ENCODE data around the gene TALDO1. TPM values are rescaled to one million over a fixed set of nuclear protein-coding genes. Genes with fewer than 3 reads are reported as not detected.

The TALDO1 gene
- total RNA-seq, 1 experiment from 2014 or later: 173 TPM

DNA sequence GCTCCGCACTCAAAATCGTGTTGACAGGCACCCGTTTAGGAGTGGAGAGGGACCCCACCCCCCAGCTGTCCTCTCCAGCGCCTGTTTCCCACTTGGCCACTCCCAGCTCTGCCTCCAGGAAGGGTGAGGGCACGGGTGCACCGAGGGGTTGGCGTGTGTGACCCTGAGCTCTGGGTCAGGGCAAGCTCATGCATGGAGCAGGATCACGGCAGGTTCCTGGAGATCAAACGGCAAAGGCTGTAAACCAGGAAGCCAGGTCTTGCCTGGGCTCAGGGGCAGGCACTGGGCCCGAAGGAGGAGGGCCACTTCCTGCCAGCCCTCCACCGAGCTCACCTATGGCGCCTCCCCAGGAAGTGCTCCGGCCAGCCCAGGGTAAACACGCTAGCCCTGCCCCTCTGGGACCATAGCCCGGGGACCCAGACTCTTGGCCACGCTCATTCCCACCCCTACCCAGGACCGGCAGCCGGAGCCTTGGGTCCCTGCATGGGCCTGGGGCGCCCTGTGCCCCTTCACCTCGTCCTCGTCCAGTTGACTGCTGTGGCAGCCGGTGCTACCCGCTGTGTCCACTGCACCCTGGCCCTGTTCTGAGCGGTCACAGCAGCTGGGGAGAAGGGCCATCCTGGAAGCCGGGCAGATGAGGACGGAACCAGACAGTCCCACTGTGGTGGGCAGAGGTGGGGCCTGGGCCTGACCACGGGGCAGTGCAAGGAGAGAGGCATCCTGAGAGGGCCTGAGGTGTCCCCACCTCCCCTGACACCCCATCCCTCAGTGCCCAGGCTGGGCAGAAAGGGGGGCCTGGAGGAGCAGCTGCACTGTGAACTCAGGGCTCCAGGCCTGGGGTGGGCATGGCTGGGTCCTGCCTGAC, 42.3 kb upstream of the TALDO1 start:
- Histone ChIP-seq H3K4me1 (ENCODE audit: insufficient read depth, low read length, poor library complexity, severe bottlenecking) (no peaks in the 10 kb centered on the region), H3K36me3 (ENCODE audit: insufficient read depth, low read length, poor library complexity, severe bottlenecking) (no peaks in the 10 kb centered on the region), H3K4me3 (ENCODE audit: low read depth, low read length, poor library complexity, severe bottlenecking) (no peak overlapping the region), H3K9me3 (ENCODE audit: low read depth, low read length, poor library complexity, severe bottlenecking) (no peaks in the 10 kb centered on the region), H3K27ac (ENCODE audit: low read depth, low read length, poor library complexity, severe bottlenecking) (no peak overlapping the region), H3K27me3 (replicated peaks; ENCODE audit: insufficient read depth, low read depth, low read length, poor library complexity) (no peaks in the 10 kb centered on the region)
- POLR2A ChIA-PET (ENCODE audit: low non-redundant PET): no interaction called here
- DNase-seq (ENCODE audit: low spot score): no peak
- intact Hi-C loops (cut with micrococcal nuclease; ENCODE audit: unreplicated experiment): no loop called here
- CTCF ChIA-PET: no interaction called here
- no TSS peak for BruUV-seq (replicated peaks)
- TF ChIP-seq CTCF (conservative IDR thresholded peaks at IDR 0.05; ENCODE audit: low read depth, low read length): no peak
- no peak for TF ChIP-seq EZH2 (IDR thresholded peaks at IDR 0.05; ENCODE audit: borderline replicate concordance, low read depth, low read length, poor library complexity, severe bottlenecking)

- intact Hi-C loops (cut with micrococcal nuclease; ENCODE audit: unreplicated experiment): no loop called here
- no peaks in the 10 kb centered on the region for H3K36me3 ChIP-seq (ENCODE audit: insufficient read depth, low read length, poor library complexity, severe bottlenecking)
- DNase-seq (ENCODE audit: low spot score): no peak
- no peaks in the 10 kb centered on the region for H3K4me1 ChIP-seq (ENCODE audit: insufficient read depth, low read length, poor library complexity, severe bottlenecking)
- TF ChIP-seq CTCF (conservative IDR thresholded peaks at IDR 0.05; ENCODE audit: low read depth, low read length): no peak
- TF ChIP-seq EZH2 (IDR thresholded peaks at IDR 0.05; ENCODE audit: borderline replicate concordance, low read depth, low read length, poor library complexity, severe bottlenecking): no peak
- POLR2A ChIA-PET (ENCODE audit: low non-redundant PET): no interaction called here
- no peaks in the 10 kb centered on the region for H3K27me3 ChIP-seq (replicated peaks; ENCODE audit: insufficient read depth, low read depth, low read length, poor library complexity)
- CTCF ChIA-PET: no interaction called here
- no peak within 1 kb of the TSS for H3K27ac ChIP-seq (ENCODE audit: low read depth, low read length, poor library complexity, severe bottlenecking)
- peak within 1 kb of the TSS; percentile 31 for H3K4me3 ChIP-seq (ENCODE audit: low read depth, low read length, poor library complexity, severe bottlenecking)
- no peaks in the 10 kb centered on the region for H3K9me3 ChIP-seq (ENCODE audit: low read depth, low read length, poor library complexity, severe bottlenecking)
- BruUV-seq (replicated peaks): no TSS peak
Measured at GRCh38 chr11:705646-706438, 41.4 kb upstream of the TALDO1 start, which contains the start of gene EPS8L2. TSS of gene EPS8L2 (plus strand) at chr11:706231. CDS start at chr11:709408, 3,177 bp downstream.

GRCh38 chr11:706439-706956, 40.8 kb upstream of the TALDO1 start:
- no peaks in the 10 kb centered on the region for H3K27me3 ChIP-seq (replicated peaks; ENCODE audit: insufficient read depth, low read depth, low read length, poor library complexity)
- POLR2A ChIA-PET (ENCODE audit: low non-redundant PET): no interaction called here
- H3K4me1 ChIP-seq (ENCODE audit: insufficient read depth, low read length, poor library complexity, severe bottlenecking): no peaks in the 10 kb centered on the region
- H3K4me3 ChIP-seq (ENCODE audit: low read depth, low read length, poor library complexity, severe bottlenecking): peak overlapping the region; percentile 31
- CTCF ChIA-PET: no interaction called here
- no peak overlapping the region for H3K27ac ChIP-seq (ENCODE audit: low read depth, low read length, poor library complexity, severe bottlenecking)
- DNase-seq (ENCODE audit: low spot score): no peak
- TF ChIP-seq CTCF (conservative IDR thresholded peaks at IDR 0.05; ENCODE audit: low read depth, low read length) (no peak), EZH2 (IDR thresholded peaks at IDR 0.05; ENCODE audit: borderline replicate concordance, low read depth, low read length, poor library complexity, severe bottlenecking) (no peak)
- no peaks in the 10 kb centered on the region for H3K36me3 ChIP-seq (ENCODE audit: insufficient read depth, low read length, poor library complexity, severe bottlenecking)
- no peaks in the 10 kb centered on the region for H3K9me3 ChIP-seq (ENCODE audit: low read depth, low read length, poor library complexity, severe bottlenecking)
- intact Hi-C loops (cut with micrococcal nuclease; ENCODE audit: unreplicated experiment): no loop called here
- no TSS peak for BruUV-seq (replicated peaks)
